IMR-90 (cell line): ENCODE results near the gene CPA3.

Source experiments
- MXI1 ChIP-seq: IDR thresholded peaks from 2 replicates; pipeline ENCODE4 v1.6.1; 2012; ENCODE audit warnings: low read depth, mild to moderate bottlenecking, low read length, moderate library complexity, borderline replicate concordance
- NFE2L2 ChIP-seq: fragments of 150-350 bp; IDR thresholded peaks from 2 replicates; pipeline ENCODE4 v1.6.1; 2016; ENCODE audit warnings: low read depth, mild to moderate bottlenecking, low read length
- POLR2A ChIP-seq: IDR thresholded peaks from 2 replicates; pipeline ENCODE4 v1.6.1; 2012; ENCODE audit warnings: mild to moderate bottlenecking, low read depth, low read length
- SMC3 ChIP-seq: fragments of 150-350 bp; IDR thresholded peaks from 2 replicates; pipeline ENCODE4 v1.6.1; 2016; ENCODE audit warnings: low read depth, mild to moderate bottlenecking, antibody characterized with exemption, low read length, moderate library complexity
- TF ChIP-seq, protein P1 (sequence below): conservative IDR thresholded peaks from 2 replicates; pipeline ENCODE4 v1.5.1; 2012; ENCODE audit warnings: mild to moderate bottlenecking, low read depth, low read length, improper control_type of control experiment

DNA sequence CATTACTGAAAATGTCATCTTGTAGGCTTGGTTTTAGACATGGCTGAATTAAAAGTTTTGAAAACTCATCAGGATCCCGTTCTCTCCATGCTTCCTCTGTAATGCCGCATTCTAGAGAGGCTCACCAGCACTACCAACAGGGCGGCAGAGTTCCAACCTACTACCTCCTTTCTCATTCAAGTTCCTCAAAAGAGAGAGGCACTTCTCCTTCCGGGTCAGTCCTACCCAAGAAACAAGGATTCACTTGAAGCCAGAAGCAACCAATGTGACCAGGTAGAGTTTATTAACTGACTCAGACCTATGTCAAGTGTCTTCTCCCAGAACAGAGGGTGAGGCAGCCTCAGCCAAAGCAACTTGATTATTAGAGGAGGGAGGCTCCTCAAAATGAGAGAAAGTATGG, 66.5 kb downstream of the CPA3 start:
- TF ChIP-seq, protein P1, sequence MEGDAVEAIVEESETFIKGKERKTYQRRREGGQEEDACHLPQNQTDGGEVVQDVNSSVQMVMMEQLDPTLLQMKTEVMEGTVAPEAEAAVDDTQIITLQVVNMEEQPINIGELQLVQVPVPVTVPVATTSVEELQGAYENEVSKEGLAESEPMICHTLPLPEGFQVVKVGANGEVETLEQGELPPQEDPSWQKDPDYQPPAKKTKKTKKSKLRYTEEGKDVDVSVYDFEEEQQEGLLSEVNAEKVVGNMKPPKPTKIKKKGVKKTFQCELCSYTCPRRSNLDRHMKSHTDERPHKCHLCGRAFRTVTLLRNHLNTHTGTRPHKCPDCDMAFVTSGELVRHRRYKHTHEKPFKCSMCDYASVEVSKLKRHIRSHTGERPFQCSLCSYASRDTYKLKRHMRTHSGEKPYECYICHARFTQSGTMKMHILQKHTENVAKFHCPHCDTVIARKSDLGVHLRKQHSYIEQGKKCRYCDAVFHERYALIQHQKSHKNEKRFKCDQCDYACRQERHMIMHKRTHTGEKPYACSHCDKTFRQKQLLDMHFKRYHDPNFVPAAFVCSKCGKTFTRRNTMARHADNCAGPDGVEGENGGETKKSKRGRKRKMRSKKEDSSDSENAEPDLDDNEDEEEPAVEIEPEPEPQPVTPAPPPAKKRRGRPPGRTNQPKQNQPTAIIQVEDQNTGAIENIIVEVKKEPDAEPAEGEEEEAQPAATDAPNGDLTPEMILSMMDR = no peak
- TF ChIP-seq MXI1 = no peak
- no peak for TF ChIP-seq POLR2A
- TF ChIP-seq SMC3 = no peak
- no peak for TF ChIP-seq NFE2L2
